GM19023 (cell line): ENCODE measurements around the gene NUDT15.
"Not testable (repeated sequence)": the region's sequence is repeated elsewhere in the genome, so short reads cannot be mapped to it uniquely, and the experiment has no call there.

Source experiments
- ATAC-seq: cut with Tn5 transposase; IDR thresholded peaks from one replicate; pipeline ENCODE4 v1.9.1; 2021; ENCODE audit warnings: mild to moderate bottlenecking, moderate library complexity; ENCODE audit not compliant: unreplicated experiment

The NUDT15 gene

DNA sequence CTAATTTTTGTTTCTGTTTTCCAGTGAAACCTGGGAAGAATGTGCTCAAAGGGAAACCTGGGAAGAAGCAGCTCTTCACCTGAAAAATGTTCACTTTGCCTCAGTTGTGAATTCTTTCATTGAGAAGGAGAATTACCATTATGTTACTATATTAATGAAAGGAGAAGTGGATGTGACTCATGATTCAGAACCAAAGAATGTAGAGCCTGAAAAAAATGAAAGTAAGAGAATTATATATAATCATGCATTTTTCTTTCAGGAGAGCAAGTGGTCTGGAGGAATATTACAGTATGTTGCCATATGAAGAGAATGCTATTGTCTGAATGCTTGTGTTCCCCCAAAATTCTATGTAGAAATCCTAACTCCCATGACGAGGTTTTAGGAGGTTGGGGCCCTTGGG lies 3.4 kb downstream of the NUDT15 start:
- no peak for ATAC-seq

DNA sequence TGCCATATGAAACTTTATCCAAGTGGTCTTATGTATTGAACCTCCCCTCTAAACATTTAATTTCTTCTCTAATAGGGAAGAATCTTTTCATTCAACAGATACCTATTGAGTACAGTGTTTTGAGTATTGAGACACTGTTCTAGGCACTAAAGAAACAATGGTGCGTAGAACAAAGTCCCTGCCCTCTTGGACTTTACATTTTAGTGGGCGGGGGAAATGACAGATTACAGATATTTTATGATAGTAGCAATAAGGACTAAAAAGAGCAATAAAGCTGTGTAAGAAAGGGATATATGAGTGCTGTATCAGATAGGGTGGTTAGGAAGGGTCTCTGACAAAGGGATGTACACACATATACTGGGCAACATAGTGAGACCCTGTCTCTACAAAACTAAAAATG lies 5.4 kb downstream of the NUDT15 start:
- no peak for ATAC-seq

DNA sequence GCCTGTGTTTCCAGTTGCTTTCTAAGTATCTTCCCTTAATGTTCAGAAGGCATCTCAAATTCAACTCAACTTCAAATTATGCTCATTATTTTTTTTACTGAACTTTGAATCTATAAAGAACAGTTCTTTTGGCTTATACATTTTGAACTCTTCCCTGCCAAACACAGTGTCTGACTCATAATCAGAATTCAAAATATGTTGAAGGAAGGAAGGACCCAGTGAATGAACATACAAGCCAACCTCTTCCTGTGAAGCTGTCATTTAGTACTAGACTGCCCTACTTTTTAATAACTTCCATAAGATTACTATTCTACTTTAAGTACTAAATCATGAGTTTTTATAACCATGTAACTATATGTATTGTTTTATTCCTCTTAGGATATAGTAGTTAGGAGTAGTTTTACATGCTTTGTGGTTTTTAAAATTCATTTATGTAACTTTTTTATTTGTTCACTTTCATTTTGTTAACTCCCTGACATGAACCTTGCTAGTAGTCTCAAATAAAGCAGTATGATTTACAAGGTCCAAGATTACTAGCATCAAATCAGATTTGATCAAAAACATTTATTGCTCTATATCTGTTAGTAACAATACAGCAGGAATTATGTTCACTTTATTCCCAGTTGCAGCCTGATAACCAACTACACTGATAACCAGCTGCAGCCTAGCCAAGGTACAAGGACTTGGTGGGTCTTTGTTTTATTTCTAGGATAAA lies 6.4 kb downstream of the NUDT15 start:
- no peak for ATAC-seq

DNA sequence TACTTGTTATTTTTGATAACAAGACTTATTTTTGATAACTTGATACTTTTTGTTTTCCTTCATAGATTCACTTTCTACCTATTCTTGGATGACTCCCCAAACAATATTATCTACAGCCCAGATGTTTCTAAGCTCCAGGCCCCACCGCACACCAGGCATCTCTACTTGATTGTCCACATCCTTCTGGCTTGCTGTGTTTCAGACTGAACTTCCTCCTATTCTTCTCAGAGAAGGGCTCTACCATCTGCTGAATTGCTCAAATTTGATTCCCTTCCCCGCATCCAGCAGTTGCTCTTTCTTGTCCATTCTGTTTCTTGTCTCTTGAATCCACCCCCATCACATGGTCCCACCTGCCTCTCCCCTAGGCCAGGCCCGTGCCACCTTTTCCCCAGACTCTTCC lies 13.0 kb downstream of the NUDT15 start:
- ATAC-seq = no peak

DNA sequence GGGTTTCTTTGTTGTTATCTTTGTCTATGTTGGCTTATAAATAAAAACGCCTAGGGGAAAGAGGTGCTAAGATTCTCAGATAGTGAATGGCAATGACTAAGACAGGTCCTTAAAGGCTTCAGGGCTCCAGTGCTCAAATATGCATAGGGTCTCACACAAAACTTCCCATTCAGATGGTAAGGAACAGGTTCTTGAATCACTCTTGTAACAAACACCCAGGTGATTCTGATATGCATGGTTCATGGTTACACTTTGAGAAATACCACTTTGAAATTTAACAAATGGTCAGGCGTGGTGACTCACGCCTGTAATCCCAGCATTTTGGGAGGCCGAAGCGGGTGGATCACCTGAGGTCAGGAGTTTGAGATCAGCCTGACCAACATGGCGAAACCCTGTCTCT lies 17.1 kb downstream of the NUDT15 start:
- no peak for ATAC-seq

DNA sequence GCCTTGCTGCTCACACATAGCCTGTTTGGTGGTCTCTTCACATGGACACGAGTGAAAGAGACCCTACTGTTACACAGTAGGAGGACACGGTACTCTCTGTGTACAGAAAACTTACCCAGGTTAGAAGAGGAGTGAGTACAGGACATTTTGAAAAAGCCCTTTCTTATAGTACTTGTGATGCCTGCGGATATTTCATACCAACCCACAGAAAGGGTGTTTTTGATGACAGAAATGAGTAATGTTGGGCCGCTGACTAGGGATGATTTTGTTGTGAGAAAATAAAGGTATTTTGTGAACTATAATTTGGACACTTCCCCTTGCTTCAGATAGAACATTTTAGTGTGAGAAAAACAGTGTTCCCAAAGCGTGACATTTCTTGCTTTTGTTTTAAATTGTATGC lies 18.2 kb downstream of the NUDT15 start:
- no peak for ATAC-seq

DNA sequence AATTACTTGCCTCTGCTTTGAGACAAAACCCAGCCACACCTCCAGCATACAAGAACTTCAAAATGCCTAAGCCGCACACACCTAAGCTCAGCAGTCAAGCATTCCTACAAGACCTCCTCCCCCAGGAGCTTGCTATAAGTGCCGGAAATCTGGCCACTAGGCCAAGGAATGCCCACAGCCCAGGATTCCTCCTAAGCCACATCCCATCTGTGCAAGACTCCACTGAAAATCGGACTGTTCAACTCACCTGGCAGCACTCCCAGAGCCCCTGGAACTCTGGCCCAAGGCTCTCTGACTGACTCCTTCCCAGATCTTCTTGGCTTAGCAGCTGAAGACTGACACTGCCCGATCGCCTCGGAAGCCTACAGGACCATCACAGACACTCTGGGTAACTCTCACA lies 21.0 kb downstream of the NUDT15 start:
- not testable (repeated sequence) for ATAC-seq

DNA sequence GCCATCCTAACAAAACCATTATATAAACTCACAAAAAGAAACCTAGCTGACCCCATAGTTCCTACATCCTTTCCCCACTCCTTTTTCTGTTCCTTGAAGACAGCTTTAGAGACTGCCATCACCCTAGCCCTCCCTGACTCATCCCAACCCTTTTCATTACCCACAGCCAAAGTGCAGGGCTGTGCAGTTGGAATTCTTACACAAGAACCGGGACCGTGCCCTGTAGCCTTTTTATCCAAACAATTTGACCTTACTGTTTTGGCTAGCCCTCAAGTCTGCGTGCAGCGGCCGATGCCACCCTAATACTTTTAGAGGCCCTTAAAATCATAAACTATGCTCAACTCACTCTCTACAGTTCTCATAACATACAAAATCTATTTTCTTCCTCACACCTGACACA lies 22.4 kb downstream of the NUDT15 start:
- ATAC-seq = not testable (repeated sequence)

DNA sequence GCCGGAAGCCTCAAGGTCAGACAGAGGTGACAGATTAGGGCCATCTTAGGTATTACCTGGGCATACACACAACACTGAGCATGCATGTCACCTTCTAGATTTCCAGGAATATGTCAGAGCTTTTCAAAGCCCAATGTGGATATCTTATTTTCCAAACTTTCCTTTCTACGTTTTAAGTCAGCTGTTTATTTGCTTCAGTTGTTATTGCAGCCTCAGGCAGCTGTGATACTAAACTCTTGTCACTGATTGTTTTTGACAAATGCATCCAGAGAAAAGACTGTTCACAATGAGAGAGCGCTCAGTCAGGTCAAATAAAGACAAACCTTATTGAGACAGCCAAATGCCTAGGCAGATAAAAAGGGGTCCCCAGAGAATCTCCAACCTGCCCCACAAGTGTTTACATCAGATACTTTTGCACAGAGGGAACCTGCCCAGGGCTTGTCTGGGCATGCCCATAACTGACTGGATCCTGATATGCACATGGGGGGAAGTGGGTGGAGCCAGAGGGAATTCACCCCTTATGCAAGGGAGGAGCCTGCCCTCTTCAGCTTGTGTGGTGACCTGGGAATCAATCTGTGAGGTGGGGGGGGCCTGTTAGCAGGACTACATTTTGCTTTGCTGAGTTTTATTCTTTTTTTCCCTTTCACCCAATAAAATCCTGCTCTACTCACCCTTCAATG lies 28.9 kb downstream of the NUDT15 start:
- ATAC-seq = peak; percentile 63

DNA sequence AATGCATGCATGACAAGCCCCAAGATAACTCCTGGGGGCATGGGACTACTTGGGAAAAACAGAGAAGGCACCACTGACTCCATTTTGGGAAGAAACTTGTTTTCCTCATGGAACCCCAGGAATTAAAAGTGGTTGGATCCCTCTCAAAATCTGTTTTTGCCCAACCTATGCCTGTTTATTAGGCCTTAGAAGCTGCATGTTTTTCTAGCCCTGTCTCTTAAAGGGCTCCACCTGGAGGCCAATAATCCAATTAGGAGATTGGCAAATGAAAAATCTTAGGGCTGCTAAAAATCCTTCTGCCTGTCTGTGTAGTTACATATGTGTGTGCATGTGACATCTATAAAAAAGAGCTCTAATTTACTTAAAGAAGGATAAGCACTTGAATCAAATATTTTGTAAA lies 30.5 kb downstream of the NUDT15 start:
- ATAC-seq = no peak

DNA sequence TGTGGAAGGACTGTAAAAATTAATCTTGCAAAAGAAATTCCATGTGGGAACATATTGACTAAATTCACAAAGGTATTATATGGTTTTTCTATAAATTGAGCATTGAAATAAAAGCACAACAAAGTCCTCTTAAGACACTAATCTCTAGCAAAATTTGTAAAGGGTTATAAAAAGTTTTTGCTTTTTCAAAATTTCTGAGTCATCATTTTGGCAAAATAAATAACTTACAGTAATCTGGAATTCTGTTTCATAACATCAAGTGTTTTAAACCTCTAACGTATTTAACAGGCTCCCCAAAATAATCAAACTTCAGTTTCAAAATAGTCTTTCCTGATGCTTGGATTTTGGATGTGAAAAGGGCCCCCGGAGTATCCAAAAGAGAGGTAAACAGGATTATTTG lies 31.4 kb downstream of the NUDT15 start:
- no peak for ATAC-seq

DNA sequence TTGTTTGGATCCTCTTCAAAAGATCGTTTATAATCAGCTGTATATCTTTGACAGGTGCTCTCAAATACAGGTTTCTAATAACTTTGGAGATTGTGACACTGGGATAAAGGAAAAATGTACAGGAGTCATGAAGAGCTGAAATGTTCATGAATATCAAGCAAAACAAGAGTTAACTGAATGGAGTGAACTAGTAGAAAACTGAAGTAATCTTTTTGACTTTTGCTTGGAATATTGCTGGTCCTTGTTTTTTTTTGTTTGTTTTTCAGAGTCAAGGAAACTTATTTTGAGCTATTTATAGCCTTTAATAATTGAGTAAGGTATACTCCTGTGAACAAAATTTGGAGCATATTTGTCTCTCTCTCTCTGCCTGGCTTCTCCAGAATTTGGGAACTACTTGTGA lies 32.0 kb downstream of the NUDT15 start:
- no peak for ATAC-seq

DNA sequence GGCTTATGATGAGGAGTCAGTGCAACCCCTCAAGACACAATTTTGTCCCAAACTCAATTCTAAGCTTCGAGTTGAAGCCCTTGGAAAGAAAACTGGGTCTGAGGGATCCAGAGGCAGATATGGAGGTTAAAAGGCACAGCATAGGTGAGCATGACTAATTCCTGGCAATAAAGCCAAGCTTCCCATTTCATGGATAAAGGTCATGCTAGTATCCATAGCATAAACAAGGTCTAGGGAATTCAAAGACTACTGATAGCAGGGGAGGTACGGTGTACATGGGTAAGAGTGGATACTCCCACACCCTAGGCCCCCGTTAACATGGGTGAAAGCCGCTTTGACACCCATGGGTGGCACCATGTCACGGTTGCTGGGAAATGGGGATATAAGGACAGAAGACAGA lies 33.4 kb downstream of the NUDT15 start:
- ATAC-seq = no peak

DNA sequence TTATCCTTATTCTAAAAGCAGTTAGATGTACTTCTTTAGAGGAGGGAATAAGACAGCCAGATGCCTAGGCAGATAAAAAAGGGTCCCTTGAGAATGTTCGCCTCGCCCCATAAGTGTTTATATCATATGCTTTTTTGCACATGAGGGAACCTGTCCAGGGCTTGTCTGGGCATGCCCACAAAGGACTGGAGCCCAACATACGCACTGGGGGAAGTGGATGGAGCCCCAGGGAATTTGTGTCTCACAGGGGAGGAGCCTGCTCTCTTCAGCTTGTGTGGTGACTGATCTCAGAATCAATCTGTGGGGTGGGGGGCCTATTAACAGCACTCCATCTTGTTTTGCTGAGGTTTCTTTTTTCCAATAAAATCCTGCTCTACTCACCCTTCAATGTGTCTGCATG lies 34.8 kb downstream of the NUDT15 start:
- no peak for ATAC-seq

DNA sequence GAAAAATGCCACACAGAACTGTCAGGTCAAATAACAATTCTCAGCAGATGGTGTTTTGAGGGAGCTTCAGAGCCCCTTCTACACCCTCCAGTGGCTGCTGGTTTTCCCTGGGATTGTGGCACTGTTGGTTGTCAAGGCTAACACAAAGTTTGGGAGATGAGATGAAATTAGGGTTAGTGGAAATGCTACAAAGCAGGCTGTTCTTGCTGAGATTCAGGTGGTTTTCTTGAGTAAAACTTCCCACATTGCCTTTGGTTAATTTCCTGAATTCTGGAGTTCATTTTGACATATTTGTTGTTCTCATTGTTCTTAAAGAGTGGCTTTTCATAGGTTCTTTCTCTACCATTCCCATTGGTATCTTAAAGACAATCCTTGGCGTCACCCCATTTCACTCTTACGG lies 35.3 kb downstream of the NUDT15 start:
- no peak for ATAC-seq

DNA sequence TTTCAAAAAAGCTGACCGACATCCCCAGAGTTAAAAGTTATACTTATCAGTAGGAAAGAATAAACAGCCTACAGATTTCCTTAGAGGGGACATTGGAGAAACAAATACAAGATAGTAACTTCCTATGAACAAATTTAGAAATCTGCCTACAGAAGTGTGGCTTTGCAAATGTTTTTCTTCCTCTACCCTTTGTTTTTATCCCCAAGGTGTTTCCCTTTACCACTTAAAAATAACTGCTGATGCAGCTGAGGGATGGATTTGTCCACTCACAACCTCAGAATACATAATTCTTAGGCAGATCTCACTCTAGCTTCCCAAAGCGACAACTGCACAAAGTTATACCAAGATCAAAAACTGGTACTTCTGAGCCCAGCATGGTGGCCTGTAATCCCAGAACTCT lies 36.5 kb downstream of the NUDT15 start:
- ATAC-seq = no peak

DNA sequence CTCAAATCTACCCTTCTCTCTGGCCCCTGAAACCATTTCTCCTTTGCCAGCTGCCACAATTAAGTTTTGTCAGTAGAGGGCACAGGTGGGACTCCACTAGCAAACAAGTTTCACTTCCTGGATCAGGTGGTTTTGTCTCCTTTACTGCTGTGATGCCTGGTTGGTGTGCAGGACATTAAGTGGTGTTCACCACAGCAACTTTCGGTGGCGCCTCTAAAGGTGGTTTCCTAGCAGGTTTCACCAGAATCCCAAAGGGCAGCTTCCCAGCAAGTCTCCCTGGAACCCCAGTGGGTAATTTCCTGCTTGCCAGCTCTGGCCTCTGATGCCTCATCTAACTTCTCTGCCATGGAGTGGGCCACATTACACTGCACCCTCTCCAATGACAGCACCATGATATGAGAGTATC lies 40.7 kb downstream of the NUDT15 start:
- peak; percentile 96 for ATAC-seq

DNA sequence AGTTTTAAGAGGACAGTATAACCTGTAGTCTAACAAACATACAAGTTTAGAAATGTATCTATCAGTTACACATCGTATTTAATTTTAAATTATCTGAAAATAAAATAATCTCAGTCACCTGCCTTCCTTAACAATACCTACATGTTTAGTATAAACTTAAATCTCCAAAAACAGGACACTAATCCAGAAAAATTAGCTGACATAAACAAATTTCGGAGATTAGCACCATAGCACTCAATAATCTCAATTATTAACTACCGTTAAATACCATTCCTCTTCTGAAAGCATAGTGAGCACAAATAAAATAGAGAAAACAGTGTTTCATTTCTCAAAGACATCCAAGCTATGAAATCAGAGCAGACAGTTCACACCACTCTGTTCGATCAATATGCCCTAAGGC lies 44.2 kb downstream of the NUDT15 start:
- ATAC-seq = no peak

DNA sequence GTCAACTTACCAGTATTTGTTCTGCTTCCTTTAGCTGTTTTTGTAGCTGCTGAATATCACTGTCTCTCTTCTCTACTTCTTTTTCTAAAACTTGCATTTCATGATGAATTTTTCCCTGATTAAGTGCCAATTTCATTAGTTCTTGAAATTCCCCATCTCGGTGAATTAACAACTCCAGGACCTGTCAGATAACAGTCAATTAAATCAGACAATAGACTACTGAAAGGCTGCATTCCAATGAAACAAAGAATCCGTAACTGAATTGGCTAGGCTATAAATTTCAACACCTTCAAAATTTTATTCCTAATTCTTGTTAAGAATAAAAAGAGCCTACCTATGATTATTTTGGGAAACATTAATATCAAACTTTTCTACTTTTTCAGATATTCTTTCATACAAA lies 48.7 kb downstream of the NUDT15 start:
- ATAC-seq = no peak

DNA sequence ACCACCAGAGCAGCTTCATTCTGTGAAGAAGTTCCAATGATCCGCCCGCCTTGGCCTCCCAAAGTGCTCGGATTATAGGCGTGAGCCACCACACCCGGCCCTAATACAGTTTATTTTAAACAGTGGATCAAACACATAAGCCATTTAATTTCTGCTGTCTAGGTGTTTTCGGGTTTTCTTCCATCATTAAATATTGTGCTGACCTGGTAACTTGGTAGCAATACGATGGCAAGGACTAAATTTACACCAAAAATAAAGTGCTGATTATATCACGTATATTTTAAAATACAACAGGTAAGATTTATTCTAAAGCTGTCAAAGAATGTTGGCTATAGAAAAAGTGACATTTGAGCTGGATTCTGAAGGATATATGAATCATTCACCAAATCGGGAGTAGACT lies 56.1 kb downstream of the NUDT15 start:
- no peak for ATAC-seq

DNA sequence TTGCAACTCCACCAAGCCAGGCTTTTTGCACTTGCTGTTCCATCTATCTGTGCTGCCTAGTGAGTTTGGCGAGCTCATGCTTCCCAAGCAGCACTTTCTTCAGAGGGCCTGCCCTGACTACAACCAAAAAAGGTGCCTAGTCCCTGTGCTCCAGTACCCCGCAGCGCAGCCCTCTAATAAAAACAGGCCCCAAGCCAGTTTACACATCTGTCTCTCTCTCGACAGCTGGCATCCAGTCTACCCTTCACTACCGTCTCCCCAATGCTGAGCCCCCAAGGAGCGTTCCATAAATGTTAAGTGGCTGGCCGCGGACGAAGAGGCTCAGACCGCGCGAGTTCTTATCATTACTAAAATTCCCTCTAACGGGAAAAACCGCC lies 56.9 kb downstream of the NUDT15 start:
- peak; percentile 8 for ATAC-seq

DNA sequence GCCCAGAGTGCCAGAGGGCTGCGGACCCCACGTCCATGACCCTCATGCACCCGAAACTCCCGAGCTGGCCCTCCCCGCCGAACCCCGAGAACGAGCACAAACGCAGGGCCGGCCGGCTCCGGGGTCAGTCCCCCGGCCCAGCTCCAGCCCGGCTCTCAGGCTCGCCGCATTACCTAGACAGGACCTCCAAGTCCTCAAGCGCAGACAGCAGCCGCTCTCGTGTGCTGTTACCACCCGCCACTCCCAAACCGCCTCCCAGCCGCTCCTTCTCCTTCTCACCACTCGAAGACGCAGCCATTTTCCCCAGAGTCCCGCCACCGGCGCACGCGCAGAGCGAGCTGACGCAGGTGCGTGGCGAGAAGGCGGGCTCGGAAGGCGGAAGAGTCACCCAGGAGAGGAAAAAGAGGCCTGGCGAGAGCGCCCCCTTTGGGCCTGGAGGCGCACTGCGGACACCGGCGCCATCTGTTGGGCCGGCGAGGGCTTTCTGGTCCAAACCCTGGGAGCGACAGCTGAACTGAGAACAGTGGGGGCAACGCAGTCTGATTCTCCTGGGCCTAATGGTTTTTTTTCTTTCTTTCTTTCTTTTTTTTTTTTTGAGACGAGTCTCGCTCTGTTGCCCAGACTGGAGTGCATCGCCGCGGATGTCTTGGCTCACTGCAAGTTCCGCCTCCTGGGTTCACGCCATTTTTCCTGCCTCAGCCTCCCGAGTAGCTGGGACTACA lies 57.4 kb downstream of the NUDT15 start, which contains the start of gene MED4:
TSS of gene MED4 (minus strand) at position 324 of the 722 bp plus-strand sequence. CDS start at position 298, 26 bp downstream.
- peak; percentile 92 for ATAC-seq
